DND-41 (cell line): ENCODE results near the gene APH1A.
"Not testable (repeated sequence)": the region's sequence is repeated elsewhere in the genome, so short reads cannot be mapped to it uniquely, and the experiment has no call there.

Experiments used
- ATAC-seq: fragments of 200-7000 bp; cut with Tn5 transposase; 3 replicates; pipeline ENCODE4 v1.9.1; 2021; ENCODE audit warnings: low read depth; ENCODE audit not compliant: insufficient read depth
- DNase-seq: peaks from one replicate; pipeline ENCODE4 v3.0.0-alpha.2; 2020
- H2AFZ ChIP-seq: 2 replicates; pipeline ENCODE4 v1.6.0; 2012; ENCODE audit warnings: low read depth, low read length
- H3K27ac ChIP-seq: 2 replicates; pipeline ENCODE4 v1.5.1; 2012; ENCODE audit warnings: low read length, inconsistent platforms
- H3K27me3 ChIP-seq: fragments of 200-600 bp; sonication (generic); 2 replicates; pipeline ENCODE4 v1.6.0; 2012; ENCODE audit warnings: low read length, mild to moderate bottlenecking, inconsistent platforms; ENCODE audit not compliant: insufficient read depth, poor library complexity
- H3K36me3 ChIP-seq: 2 replicates; pipeline ENCODE4 v1.5.1; 2012; ENCODE audit warnings: low read length, inconsistent platforms; ENCODE audit not compliant: insufficient read depth
- H3K4me1 ChIP-seq: 2 replicates; pipeline ENCODE4 v1.5.1; 2012; ENCODE audit warnings: mild to moderate bottlenecking, low read length; ENCODE audit not compliant: insufficient read depth
- H3K4me2 ChIP-seq: 2 replicates; pipeline ENCODE4 v1.6.0; 2012; ENCODE audit warnings: mild to moderate bottlenecking, moderate library complexity, low read length, inconsistent platforms; ENCODE audit not compliant: insufficient read depth
- H3K4me3 ChIP-seq, 2 experiments: fragments of 200-600 bp in 1 of 2; shearing (Covaris generic) in 1 of 2; 2 replicates each; pipeline ENCODE4 v1.5.1; 2012 to 2016; ENCODE audit warnings: inconsistent platforms in 2 of 2, low read length in 2 of 2, mild to moderate bottlenecking in 2 of 2, low read depth in 1 of 2, moderate library complexity in 1 of 2
- H3K79me2 ChIP-seq: 2 replicates; pipeline ENCODE4 v1.6.0; 2012; ENCODE audit warnings: low read length, inconsistent platforms; ENCODE audit not compliant: insufficient read depth
- H3K9ac ChIP-seq: 2 replicates; pipeline ENCODE4 v1.6.0; 2012; ENCODE audit warnings: low read depth, mild to moderate bottlenecking, inconsistent platforms, low read length, moderate library complexity
- H3K9me3 ChIP-seq: 2 replicates; pipeline ENCODE4 v1.5.1; 2012; ENCODE audit warnings: low read length, moderate library complexity, mild to moderate bottlenecking, inconsistent platforms; ENCODE audit not compliant: insufficient read depth, severe bottlenecking
- H4K20me1 ChIP-seq: 2 replicates; pipeline ENCODE4 v1.6.0; 2012; ENCODE audit warnings: low read length; ENCODE audit not compliant: insufficient read depth
- EZH2 ChIP-seq: IDR thresholded peaks from 3 replicates; pipeline ENCODE4 v1.6.1; 2012; ENCODE audit warnings: borderline replicate concordance, low read depth, mild to moderate bottlenecking, moderate library complexity, low read length, inconsistent platforms; ENCODE audit not compliant: severe bottlenecking
- TF ChIP-seq, protein P1 (sequence below): IDR thresholded peaks from 2 replicates; pipeline ENCODE4 v1.5.1; 2012; ENCODE audit warnings: borderline replicate concordance, low read length, moderate library complexity, mild to moderate bottlenecking; ENCODE audit not compliant: poor library complexity, severe bottlenecking; ENCODE audit errors: extremely low read depth

APH1A gene

DNA sequence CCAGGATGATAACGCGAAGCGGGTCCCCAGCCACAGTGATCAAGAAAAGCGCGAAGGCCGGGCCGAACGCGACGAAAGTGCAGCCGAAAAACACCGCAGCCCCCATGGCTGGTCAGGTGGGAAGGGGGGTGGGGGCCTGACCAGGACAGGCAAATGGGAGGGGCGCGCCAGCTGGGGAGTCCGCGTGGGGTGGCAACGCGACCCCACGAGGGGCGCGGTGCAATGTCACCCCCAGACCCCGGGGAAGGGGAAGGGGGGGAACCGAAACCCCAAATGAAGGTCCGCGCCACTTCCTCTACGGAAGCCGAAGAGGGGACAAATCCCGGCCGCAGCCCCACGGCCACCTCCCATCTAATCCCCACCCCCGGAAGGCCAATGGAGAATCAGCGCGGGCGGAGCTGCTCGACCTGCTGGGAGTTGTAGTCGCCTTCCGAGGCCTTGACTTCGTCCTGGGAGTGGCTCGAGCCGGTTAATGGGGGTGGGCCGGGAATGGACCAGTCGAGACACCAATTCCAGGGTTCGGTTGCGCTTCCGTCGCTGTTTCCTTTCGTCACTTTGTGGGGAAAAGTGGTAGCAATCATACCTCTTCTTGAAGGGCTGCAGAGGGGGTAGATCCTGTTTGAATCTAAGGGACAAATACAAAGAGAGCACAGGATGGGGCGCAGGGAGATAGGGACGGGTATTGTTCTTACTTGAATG is at the start of gene APH1A:
Gene APH1A (minus strand): TSS at position 312 of the 699 bp plus-strand sequence. CDS start 206 bp downstream, at position 106.
- Histone ChIP-seq H3K27me3 (no peaks in the 10 kb centered on the region), H3K27ac (peak within 1 kb of the TSS; percentile 78), H3K4me2 (peak within 1 kb of the TSS; percentile 95), H3K79me2 (peaks cover 24% of the 10 kb centered on the region), H4K20me1 (peaks cover 9% of the 10 kb centered on the region; the same call in 1 of the 2 replicates), H3K36me3 (peaks cover 34% of the 10 kb centered on the region), H3K9ac (peak within 1 kb of the TSS; percentile 81), H3K4me3 (peak within 1 kb of the TSS; percentile 71 to 80), H3K9me3 (no peaks in the 10 kb centered on the region), H2AFZ (peak within 1 kb of the TSS; percentile 83), H3K4me1 (peaks cover 22% of the 10 kb centered on the region)
- ATAC-seq: peak; percentile 99
- TF ChIP-seq EZH2: no peak
- TF ChIP-seq, protein P1, sequence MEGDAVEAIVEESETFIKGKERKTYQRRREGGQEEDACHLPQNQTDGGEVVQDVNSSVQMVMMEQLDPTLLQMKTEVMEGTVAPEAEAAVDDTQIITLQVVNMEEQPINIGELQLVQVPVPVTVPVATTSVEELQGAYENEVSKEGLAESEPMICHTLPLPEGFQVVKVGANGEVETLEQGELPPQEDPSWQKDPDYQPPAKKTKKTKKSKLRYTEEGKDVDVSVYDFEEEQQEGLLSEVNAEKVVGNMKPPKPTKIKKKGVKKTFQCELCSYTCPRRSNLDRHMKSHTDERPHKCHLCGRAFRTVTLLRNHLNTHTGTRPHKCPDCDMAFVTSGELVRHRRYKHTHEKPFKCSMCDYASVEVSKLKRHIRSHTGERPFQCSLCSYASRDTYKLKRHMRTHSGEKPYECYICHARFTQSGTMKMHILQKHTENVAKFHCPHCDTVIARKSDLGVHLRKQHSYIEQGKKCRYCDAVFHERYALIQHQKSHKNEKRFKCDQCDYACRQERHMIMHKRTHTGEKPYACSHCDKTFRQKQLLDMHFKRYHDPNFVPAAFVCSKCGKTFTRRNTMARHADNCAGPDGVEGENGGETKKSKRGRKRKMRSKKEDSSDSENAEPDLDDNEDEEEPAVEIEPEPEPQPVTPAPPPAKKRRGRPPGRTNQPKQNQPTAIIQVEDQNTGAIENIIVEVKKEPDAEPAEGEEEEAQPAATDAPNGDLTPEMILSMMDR: no peak
- peak; percentile 97 for DNase-seq

DNA sequence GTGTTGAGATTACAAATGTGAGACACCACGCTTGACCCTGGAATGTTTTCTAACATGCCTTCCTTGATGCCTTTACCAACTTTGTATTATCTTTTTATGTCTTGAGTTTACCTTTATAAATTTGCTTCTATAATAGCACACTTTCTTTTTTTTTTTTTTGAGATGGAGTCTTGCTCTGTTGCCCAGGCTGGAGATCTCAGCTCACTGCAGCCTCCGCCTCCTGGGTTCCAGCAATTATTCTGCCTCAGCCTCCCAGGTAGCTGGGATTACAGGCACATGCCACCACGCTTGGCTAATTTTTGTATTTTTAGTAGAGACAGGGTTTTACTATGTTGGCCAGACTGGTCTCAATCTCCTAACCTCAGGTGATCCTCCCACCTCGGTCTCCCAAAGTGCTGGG is 45.9 kb upstream of the APH1A start:
- H3K9me3 ChIP-seq, H3K27ac ChIP-seq, H3K9ac ChIP-seq, ATAC-seq, H4K20me1 ChIP-seq, DNase-seq, H3K4me1 ChIP-seq, H3K27me3 ChIP-seq, H3K4me3 ChIP-seq, H3K4me2 ChIP-seq, H2AFZ ChIP-seq, H3K36me3 ChIP-seq, H3K79me2 ChIP-seq: not testable (repeated sequence)

- ATAC-seq (no peak), DNase-seq (no peak)
- TF ChIP-seq, protein P1: no peak
- no peak for TF ChIP-seq EZH2
- no peak overlapping the region for H3K4me3 ChIP-seq
- no peak overlapping the region for H3K9ac ChIP-seq
- H3K27ac ChIP-seq: no peak overlapping the region
- H3K79me2 ChIP-seq: no peaks in the 10 kb centered on the region
- no peak overlapping the region for H2AFZ ChIP-seq
- no peaks in the 10 kb centered on the region for H3K4me1 ChIP-seq
- peaks cover 5% of the 10 kb centered on the region; the same call in 1 of the 2 replicates for H3K36me3 ChIP-seq
- no peak overlapping the region for H3K4me2 ChIP-seq
- no peaks in the 10 kb centered on the region for H3K9me3 ChIP-seq
- no peaks in the 10 kb centered on the region for H3K27me3 ChIP-seq
- H4K20me1 ChIP-seq: no peaks in the 10 kb centered on the region
Measured at GRCh38 chr1:150311762-150312161, 42.9 kb upstream of the APH1A start.

DNA sequence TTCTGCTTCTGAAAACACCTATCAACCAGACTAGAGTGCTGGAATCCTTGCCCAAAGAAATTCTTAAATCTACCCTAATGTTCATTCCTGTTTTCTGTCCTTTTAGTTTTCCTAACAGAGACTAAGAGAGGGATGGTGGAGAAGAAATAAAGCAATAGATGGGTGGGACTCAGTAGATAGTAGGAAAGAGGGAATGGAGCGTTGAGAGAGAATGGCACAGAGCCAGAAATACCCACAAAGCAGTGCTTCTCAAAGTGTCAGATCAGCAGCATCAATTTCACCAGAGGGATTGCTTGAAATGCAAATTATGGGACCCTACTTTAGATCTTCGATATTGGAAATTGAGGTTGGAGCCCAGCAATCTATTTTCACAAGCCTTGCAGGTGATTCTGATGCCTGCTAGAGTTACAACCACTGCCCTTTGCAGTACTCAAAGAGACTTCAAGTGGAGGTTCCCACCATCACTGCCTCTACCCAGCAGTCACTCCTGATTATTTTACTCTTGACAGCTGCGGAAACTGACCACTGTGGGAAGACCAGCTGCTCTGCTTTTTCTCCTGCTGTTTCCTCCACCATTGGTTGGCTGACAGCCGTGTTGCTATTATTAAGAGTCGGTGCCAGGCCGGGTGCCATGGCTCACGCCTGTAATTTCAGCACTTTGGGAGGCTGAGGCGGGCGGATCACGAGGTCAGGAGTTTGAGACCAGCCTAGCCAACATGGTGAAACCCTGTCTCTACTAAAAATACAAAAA is 41.1 kb upstream of the APH1A start:
- Histone ChIP-seq H2AFZ (no peak overlapping the region), H3K4me2 (no peak overlapping the region), H3K4me3 (no peak overlapping the region), H3K9me3 (no peaks in the 10 kb centered on the region), H3K27me3 (no peaks in the 10 kb centered on the region), H3K79me2 (no peaks in the 10 kb centered on the region), H3K9ac (no peak overlapping the region), H3K4me1 (no peaks in the 10 kb centered on the region), H3K36me3 (peaks cover 5% of the 10 kb centered on the region; the same call in 1 of the 2 replicates), H4K20me1 (no peaks in the 10 kb centered on the region), H3K27ac (no peak overlapping the region)
- ATAC-seq (no peak), DNase-seq (no peak)
- TF ChIP-seq, protein P1: no peak
- no peak for TF ChIP-seq EZH2

DNA sequence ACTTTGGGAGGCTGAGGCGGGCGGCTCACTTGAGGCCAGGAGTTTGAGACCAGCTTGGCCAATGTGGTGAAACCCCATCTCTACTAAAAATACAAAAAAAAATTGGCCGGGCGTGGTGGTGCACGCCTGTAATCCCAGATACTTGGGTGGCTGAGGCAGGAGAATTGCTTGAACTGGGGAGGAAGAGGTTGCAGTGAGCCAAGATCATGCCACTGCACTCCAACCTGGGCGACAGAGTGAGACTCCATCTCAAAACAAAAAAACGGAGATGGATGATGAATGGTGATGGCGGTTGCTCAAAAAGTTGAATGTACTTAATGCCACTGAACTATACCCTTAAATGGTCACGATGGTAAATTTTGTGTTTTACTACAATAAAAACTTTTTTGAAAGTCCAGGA is 39.8 kb upstream of the APH1A start:
- H3K4me1 ChIP-seq, H3K4me3 ChIP-seq, H3K27me3 ChIP-seq, DNase-seq, H3K36me3 ChIP-seq, H3K79me2 ChIP-seq, H3K4me2 ChIP-seq, H3K9me3 ChIP-seq, H2AFZ ChIP-seq, ATAC-seq, H3K9ac ChIP-seq, H4K20me1 ChIP-seq, H3K27ac ChIP-seq: not testable (repeated sequence)
